GM12878 (cell line): ENCODE data around the gene ANKMY1. TPM values are rescaled to one million over a fixed set of nuclear protein-coding genes. Genes with fewer than 3 reads are reported as not detected.

ENCODE experiments used
- ATAC-seq: fragments of 200-7000 bp; cut with Tn5 transposase; 3 replicates; pipeline ENCODE4 v1.9.1; 2020; ENCODE audit warnings: mild to moderate bottlenecking, moderate library complexity
- BruUV-seq: library from RNA; stranded (reverse); fragments of 400-500 nt; replicated peaks from 2 replicates; lab custom pipeline; 2021; lab: Mats Ljungman, UMichigan
- CTCF ChIA-PET: fragments of 300-600 bp; sonication (Branson Sonifier 250); formaldehyde crosslinking; extraction: SDS; loops from one replicate; lab custom pipeline; 2021; ENCODE audit warnings: inconsistent platforms; lab: Yijun Ruan, JAX
- POLR2A ChIA-PET: fragments of 350-600 bp; formaldehyde crosslinking; extraction: SDS; loops from one replicate; lab custom pipeline; 2021; ENCODE audit warnings: inconsistent platforms; lab: Charles Lee
- RAD21 ChIA-PET: fragments of 300-600 bp; sonication (Branson Sonifier 250); formaldehyde crosslinking; loops from one replicate; lab custom pipeline; 2023; ENCODE audit warnings: antibody characterized with exemption; ENCODE audit not compliant: unreplicated experiment; lab: Charles Lee
- SMC1A ChIA-PET: fragments of 300-600 bp; sonication (Branson Sonifier 250); formaldehyde crosslinking; loops from one replicate; lab custom pipeline; 2023; ENCODE audit not compliant: unreplicated experiment, uncharacterized antibody; lab: Charles Lee
- DNase-seq: peaks from one replicate; pipeline ENCODE4 v3.0.0-alpha.2; 2011; ENCODE audit warnings: low read depth, low spot score
- FAIRE-seq: peaks from 3 replicates; lab custom pipeline; 2011; peaks lifted over from hg19 to GRCh38; lab: Jason Lieb, UNC
- H2AFZ ChIP-seq: 2 replicates; pipeline ENCODE4 v1.6.0; 2011; ENCODE audit warnings: low read depth, low read length, control low read depth; ENCODE audit not compliant: control insufficient read depth
- H3K27ac ChIP-seq: 2 replicates; pipeline ENCODE4 v1.5.1; 2011; ENCODE audit warnings: control low read depth; ENCODE audit not compliant: control insufficient read depth, insufficient read depth
- H3K27me3 ChIP-seq, 2 experiments: replicated peaks in 1 of 2; 2 replicates each; pipeline versions ENCODE4 v1.6.0 to v1.6.1; 2011; ENCODE audit warnings: low read length in 1 of 2; ENCODE audit not compliant: control insufficient read depth in 2 of 2, insufficient read depth in 2 of 2
- H3K36me3 ChIP-seq, 2 experiments: 2 replicates each; pipeline ENCODE4 v1.5.1; 2011; ENCODE audit warnings: low read length in 1 of 2; ENCODE audit not compliant: control insufficient read depth in 2 of 2, insufficient read depth in 2 of 2
- H3K4me1 ChIP-seq: 2 replicates; pipeline ENCODE4 v1.6.1; 2011; ENCODE audit warnings: mild to moderate bottlenecking, low read length, moderate library complexity, mixed read lengths; ENCODE audit not compliant: control insufficient read depth, insufficient read depth
- H3K4me2 ChIP-seq: 2 replicates; pipeline ENCODE4 v1.6.0; 2011; ENCODE audit warnings: control low read depth; ENCODE audit not compliant: control insufficient read depth, insufficient read depth
- H3K4me3 ChIP-seq: fragments of 200-600 bp; sonication (generic); 2 replicates; pipeline ENCODE4 v1.5.1; 2016
- H3K79me2 ChIP-seq: 2 replicates; pipeline ENCODE4 v1.6.0; 2011; ENCODE audit warnings: low read length; ENCODE audit not compliant: control insufficient read depth, insufficient read depth
- H3K9ac ChIP-seq: 2 replicates; pipeline ENCODE4 v1.8.0; 2011; ENCODE audit warnings: low read length, control low read depth, mixed read lengths; ENCODE audit not compliant: control insufficient read depth, insufficient read depth
- H3K9me3 ChIP-seq: replicated peaks from 3 replicates; pipeline ENCODE4 v1.5.1; 2011; ENCODE audit warnings: mild to moderate bottlenecking, low read length; ENCODE audit not compliant: control insufficient read depth, insufficient read depth
- H4K20me1 ChIP-seq: 2 replicates; pipeline ENCODE4 v1.6.0; 2011; ENCODE audit not compliant: control insufficient read depth, insufficient read depth
- BHLHE40 ChIP-seq, 2 experiments: fragments of 450-650 bp in 1 of 2; IDR thresholded peaks; 2 replicates each; pipeline ENCODE4 v1.6.1; 2011 to 2017; ENCODE audit warnings: low read depth in 2 of 2, borderline replicate concordance in 1 of 2, improper control_type of control experiment in 1 of 2, low read length in 1 of 2, mild to moderate bottlenecking in 1 of 2
- CHD1 ChIP-seq: IDR thresholded peaks from 2 replicates; pipeline ENCODE4 v1.6.1; 2012; ENCODE audit warnings: low read depth, low read length, improper control_type of control experiment
- CREM ChIP-seq: IDR thresholded peaks from 2 replicates; pipeline ENCODE4 v1.6.1; 2014; ENCODE audit warnings: antibody characterized with exemption, low read depth
- EED ChIP-seq: sonication (generic); IDR thresholded peaks from 2 replicates; pipeline ENCODE4 v1.6.1; 2016; ENCODE audit warnings: antibody characterized with exemption, low read depth
- ESRRA ChIP-seq: IDR thresholded peaks from 2 replicates; pipeline ENCODE4 v1.6.1; 2012; ENCODE audit warnings: mild to moderate bottlenecking, low read length, improper control_type of control experiment
- KAT2A ChIP-seq: conservative IDR thresholded peaks from 2 replicates; pipeline ENCODE4 v1.6.1; 2011; ENCODE audit warnings: low read depth, low read length; ENCODE audit not compliant: control insufficient read depth
- POU2F2 ChIP-seq: IDR thresholded peaks from 3 replicates; pipeline ENCODE4 v1.6.1; 2011; ENCODE audit warnings: low read depth, mild to moderate bottlenecking, low read length, borderline replicate concordance
- SIN3A ChIP-seq: IDR thresholded peaks from 2 replicates; pipeline ENCODE4 v1.6.1; 2012; ENCODE audit warnings: low read depth, low read length, improper control_type of control experiment
- SP1 ChIP-seq: IDR thresholded peaks from one replicate; pipeline ENCODE4 v1.6.1; 2011; ENCODE audit warnings: low read depth, low read length
- SRF ChIP-seq, 2 experiments: IDR thresholded peaks; 2 replicates each; pipeline ENCODE4 v1.6.1; 2011; ENCODE audit warnings: low read depth in 2 of 2, low read length in 2 of 2, mild to moderate bottlenecking in 1 of 2, moderate library complexity in 1 of 2
- ZNF217 ChIP-seq: fragments of 450-650 bp; IDR thresholded peaks from 2 replicates; pipeline ENCODE4 v1.6.1; 2017; ENCODE audit warnings: antibody characterized with exemption, mild to moderate bottlenecking
- ZSCAN29 ChIP-seq: fragments of 450-650 bp; IDR thresholded peaks from 2 replicates; pipeline ENCODE4 v1.6.1; 2017; ENCODE audit warnings: mild to moderate bottlenecking, moderate library complexity
- ZZZ3 ChIP-seq: IDR thresholded peaks from 2 replicates; pipeline ENCODE4 v1.6.1; 2011; ENCODE audit warnings: low read depth; ENCODE audit not compliant: control insufficient read depth, insufficient read length
- WGBS: methylation state at CpG from one replicate; pipeline ENCODE4 v1.1.6; 2016; ENCODE audit warnings: low lambda C conversion rate; ENCODE audit not compliant: insufficient replicate concordance, insufficient coverage; ENCODE audit errors: missing lambda C conversion rate; 5-methylcytosine and 5-hydroxymethylcytosine counted together
- in situ Hi-C: fragments of 300-500 bp; cut with MboI; formaldehyde crosslinking; loops from 9 replicates; pipeline ENCODE4 v1.14.3; 2018; ENCODE audit warnings: mixed read lengths
- intact Hi-C: fragments of 100-400 bp; cut with micrococcal nuclease; formaldehyde crosslinking; loops from one replicate; pipeline ENCODE4 v1.14.2; 2022; ENCODE audit not compliant: unreplicated experiment
- polyA plus RNA-seq, 11 experiments: library from polyadenylated mRNA; depleted of rRNA in 4 of 11; unstranded in 6 of 11; stranded (reverse) in 5 of 11; fragments of >200 nt; fragmentation: Nextera tagmentation in 4 of 11; fragmentation: Illumina TruSeq in 1 of 11; extraction: Ambion mirVana in 4 of 11; extraction: Trizol in 1 of 11; gene quantifications; 1 replicate in 1 of 11; 2 replicates in 10 of 11; pipeline versions ENCODE4 v1.2.1 to v1.2.3, GENCODE V29; 2011 to 2016; ENCODE audit warnings: inconsistent platforms in 2 of 11, missing spikeins in 2 of 11, low read depth in 1 of 11
- total RNA-seq, 4 experiments: library from RNA; depleted of rRNA in 3 of 4; stranded (reverse); fragments of >200 nt in 3 of 4; fragmentation: Illumina TruSeq in 1 of 4; extraction: Trizol in 1 of 4; gene quantifications; 2 replicates each; pipeline versions ENCODE4 v1.2.1 to v1.2.3, GENCODE V29; 2013 to 2021
- TF ChIP-seq, protein P1 (sequence below): fragments of 450-650 bp; IDR thresholded peaks from 2 replicates; pipeline ENCODE4 v1.6.1; 2017; ENCODE audit warnings: borderline replicate concordance
- TF ChIP-seq, protein P2 (sequence below): IDR thresholded peaks from 2 replicates; pipeline ENCODE4 v1.6.1; 2011; ENCODE audit warnings: borderline replicate concordance, low read depth, mild to moderate bottlenecking, moderate library complexity, mixed read lengths, low read length; ENCODE audit not compliant: insufficient read depth; ENCODE audit errors: extremely low read length
- TF ChIP-seq, protein P3 (sequence below), 3 experiments: IDR thresholded peaks in 2 of 3; conservative IDR thresholded peaks in 1 of 3; 2 replicates each; pipeline ENCODE4 v1.5.1; 2011; ENCODE audit warnings: low read depth in 3 of 3, low read length in 3 of 3, mild to moderate bottlenecking in 3 of 3, control low read depth in 2 of 3, moderate library complexity in 2 of 3, inconsistent platforms in 1 of 3, mixed read lengths in 1 of 3; ENCODE audit not compliant: control insufficient read depth in 2 of 3, insufficient read depth in 1 of 3; ENCODE audit errors: extremely low read depth in 1 of 3

The ANKMY1 gene
- total and polyA plus RNA-seq, 10 of the 15 experiments (the other 5 are each of a cell fraction or from before 2014, with no cell fraction given), result 1.1 to 15.3 (median 11.1) TPM

DNA sequence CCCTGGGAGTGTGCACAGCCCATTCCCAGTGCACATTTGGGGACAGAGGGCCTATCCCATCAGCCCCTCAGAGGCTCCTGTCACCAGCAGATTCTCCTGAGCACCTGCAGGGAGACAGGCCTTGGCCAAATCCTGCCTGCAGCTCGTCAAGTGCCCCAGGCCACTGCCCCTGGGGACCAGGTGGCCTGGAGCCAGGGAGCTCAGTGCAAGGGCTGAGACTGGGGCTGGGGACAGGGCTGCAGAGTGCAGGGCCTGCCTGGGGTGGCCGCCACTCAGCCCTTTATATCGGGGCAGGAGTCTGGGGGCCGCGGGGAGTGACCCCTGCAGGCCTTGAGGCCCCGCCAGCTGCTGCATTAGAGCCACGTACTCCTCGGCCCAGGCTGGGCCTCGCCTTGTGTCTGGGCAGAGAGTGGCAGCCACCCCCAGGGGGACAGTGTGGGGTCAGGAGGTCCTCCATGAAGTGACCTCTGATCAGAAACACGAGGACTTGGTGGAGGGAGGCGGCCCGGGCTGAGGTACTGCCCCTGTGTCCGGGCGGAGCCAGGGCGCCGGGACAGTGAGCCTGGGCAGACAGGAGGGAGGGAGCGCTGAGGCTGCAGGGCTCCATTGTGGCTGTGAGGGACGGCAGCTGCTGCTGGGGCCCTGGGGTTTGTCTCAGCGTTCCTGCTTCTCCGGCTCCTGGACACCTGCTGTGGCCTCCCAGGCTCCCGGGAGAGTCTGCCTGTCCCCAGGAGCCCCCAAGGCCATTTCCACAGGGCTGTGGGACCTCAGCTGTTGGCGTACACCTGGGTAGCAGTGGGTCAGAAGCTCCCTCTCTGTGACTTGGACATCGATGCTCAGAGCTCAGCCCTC, 98.2 kb downstream of the ANKMY1 start:
- intact Hi-C loops, result no loop called here
- no peak overlapping the region for H3K27ac ChIP-seq
- TF ChIP-seq SP1 (no peak), CREM (no peak), CHD1 (no peak), EED (no peak), ZSCAN29 (no peak), ZZZ3 (no peak), KAT2A (no peak), POU2F2 (no peak), SRF (IDR thresholded peaks at IDR 0.05; ENCODE audit: low read depth in 2 of 2, low read length in 2 of 2) (no peak), SIN3A (no peak), BHLHE40 (IDR thresholded peaks at IDR 0.05; ENCODE audit: borderline replicate concordance in 1 of 2, low read depth in 2 of 2, low read length in 1 of 2) (no peak), ZNF217 (no peak), ESRRA (no peak)
- TF ChIP-seq, protein P1, sequence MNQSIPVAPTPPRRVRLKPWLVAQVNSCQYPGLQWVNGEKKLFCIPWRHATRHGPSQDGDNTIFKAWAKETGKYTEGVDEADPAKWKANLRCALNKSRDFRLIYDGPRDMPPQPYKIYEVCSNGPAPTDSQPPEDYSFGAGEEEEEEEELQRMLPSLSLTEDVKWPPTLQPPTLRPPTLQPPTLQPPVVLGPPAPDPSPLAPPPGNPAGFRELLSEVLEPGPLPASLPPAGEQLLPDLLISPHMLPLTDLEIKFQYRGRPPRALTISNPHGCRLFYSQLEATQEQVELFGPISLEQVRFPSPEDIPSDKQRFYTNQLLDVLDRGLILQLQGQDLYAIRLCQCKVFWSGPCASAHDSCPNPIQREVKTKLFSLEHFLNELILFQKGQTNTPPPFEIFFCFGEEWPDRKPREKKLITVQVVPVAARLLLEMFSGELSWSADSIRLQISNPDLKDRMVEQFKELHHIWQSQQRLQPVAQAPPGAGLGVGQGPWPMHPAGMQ, result no peak
- TF ChIP-seq, protein P2, sequence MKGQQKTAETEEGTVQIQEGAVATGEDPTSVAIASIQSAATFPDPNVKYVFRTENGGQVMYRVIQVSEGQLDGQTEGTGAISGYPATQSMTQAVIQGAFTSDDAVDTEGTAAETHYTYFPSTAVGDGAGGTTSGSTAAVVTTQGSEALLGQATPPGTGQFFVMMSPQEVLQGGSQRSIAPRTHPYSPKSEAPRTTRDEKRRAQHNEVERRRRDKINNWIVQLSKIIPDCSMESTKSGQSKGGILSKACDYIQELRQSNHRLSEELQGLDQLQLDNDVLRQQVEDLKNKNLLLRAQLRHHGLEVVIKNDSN, result no peak
- TF ChIP-seq, protein P3, sequence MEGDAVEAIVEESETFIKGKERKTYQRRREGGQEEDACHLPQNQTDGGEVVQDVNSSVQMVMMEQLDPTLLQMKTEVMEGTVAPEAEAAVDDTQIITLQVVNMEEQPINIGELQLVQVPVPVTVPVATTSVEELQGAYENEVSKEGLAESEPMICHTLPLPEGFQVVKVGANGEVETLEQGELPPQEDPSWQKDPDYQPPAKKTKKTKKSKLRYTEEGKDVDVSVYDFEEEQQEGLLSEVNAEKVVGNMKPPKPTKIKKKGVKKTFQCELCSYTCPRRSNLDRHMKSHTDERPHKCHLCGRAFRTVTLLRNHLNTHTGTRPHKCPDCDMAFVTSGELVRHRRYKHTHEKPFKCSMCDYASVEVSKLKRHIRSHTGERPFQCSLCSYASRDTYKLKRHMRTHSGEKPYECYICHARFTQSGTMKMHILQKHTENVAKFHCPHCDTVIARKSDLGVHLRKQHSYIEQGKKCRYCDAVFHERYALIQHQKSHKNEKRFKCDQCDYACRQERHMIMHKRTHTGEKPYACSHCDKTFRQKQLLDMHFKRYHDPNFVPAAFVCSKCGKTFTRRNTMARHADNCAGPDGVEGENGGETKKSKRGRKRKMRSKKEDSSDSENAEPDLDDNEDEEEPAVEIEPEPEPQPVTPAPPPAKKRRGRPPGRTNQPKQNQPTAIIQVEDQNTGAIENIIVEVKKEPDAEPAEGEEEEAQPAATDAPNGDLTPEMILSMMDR (IDR thresholded peaks at IDR 0.05 in 2 of 3, conservative IDR thresholded peaks at IDR 0.05 in 1 of 3; ENCODE audit: control insufficient read depth in 2 of 3, extremely low read depth in 1 of 3, insufficient read depth in 1 of 3, low read depth in 3 of 3, low read length in 3 of 3), result no peak

More for the DNA sequence above, 98.2 kb downstream of the ANKMY1 start:
- ChIA-PET RAD21 (no interaction called here), CTCF (no interaction called here), POLR2A (no interaction called here), SMC1A (no interaction called here)
- Histone ChIP-seq H3K79me2 (no peaks in the 10 kb centered on the region), H3K4me2 (no peak overlapping the region), H3K27me3 (peaks cover 3 to 5% of the 10 kb centered on the region in 2 experiments), H2AFZ (no peak overlapping the region), H3K4me1 (no peaks in the 10 kb centered on the region), H3K9me3 (no peaks in the 10 kb centered on the region), H4K20me1 (no peaks in the 10 kb centered on the region), H3K36me3 (no peaks in the 10 kb centered on the region), H3K4me3 (no peak overlapping the region), H3K9ac (no peak overlapping the region)
- no peak for DNase-seq
- 39% methylated on average over 19 of the region's 23 CpGs for WGBS
- no peak for ATAC-seq
- no TSS peak for BruUV-seq
- in situ Hi-C loops, result no loop called here
- FAIRE-seq, result no peak
